PC-9 (cell line): ENCODE data around the gene QPCT. TPM values are rescaled to one million over a fixed set of nuclear protein-coding genes. Genes with fewer than 3 reads are reported as not detected.

Source experiments
- BruUV-seq: library from RNA; stranded (reverse); fragments of 400-500 nt; replicated peaks from 2 replicates; lab custom pipeline; 2021; lab: Mats Ljungman, UMichigan
- CTCF ChIA-PET: fragments of 300-600 bp; sonication (Branson Sonifier 250); formaldehyde crosslinking; loops from one replicate; lab custom pipeline; 2022; ENCODE audit warnings: antibody characterized with exemption; lab: Charles Lee
- POLR2A ChIA-PET: fragments of 300-600 bp; sonication (Branson Sonifier 250); formaldehyde crosslinking; loops from one replicate; lab custom pipeline; 2022; ENCODE audit warnings: antibody characterized with exemption; ENCODE audit not compliant: unreplicated experiment; lab: Charles Lee
- DNase-seq, 2 experiments: peaks; one replicate each; pipeline versions ENCODE4 v3.0.0 to v3.0.0-alpha.2; 2015 to 2022; ENCODE audit warnings: mixed read lengths in 1 of 2
- H2AFZ ChIP-seq: fragments of 200-600 bp; sonication (generic); 2 replicates; pipeline ENCODE4 v1.8.1; 2017; ENCODE audit warnings: antibody characterized with exemption
- H3F3A ChIP-seq: fragments of 200-600 bp; sonication (generic); 2 replicates; pipeline ENCODE4 v1.8.1; 2017; ENCODE audit warnings: antibody characterized with exemption, mild to moderate bottlenecking, low read depth; ENCODE audit not compliant: insufficient read depth
- H3K27ac ChIP-seq: fragments of 200-600 bp; sonication (generic); 2 replicates; pipeline ENCODE4 v1.6.1; 2016; ENCODE audit warnings: mixed run types
- H3K27me3 ChIP-seq: fragments of 200-600 bp; sonication (generic); 2 replicates; pipeline ENCODE4 v1.6.1; 2016; ENCODE audit warnings: low read depth, mixed run types; ENCODE audit not compliant: insufficient read depth
- H3K36me3 ChIP-seq: fragments of 200-600 bp; sonication (generic); 2 replicates; pipeline ENCODE4 v1.6.1; 2016; ENCODE audit warnings: low read depth, mixed run types
- H3K4me1 ChIP-seq: fragments of 200-600 bp; sonication (generic); replicated peaks from 2 replicates; pipeline ENCODE4 v1.6.1; 2016; ENCODE audit warnings: mixed run types; ENCODE audit not compliant: insufficient read depth
- H3K4me2 ChIP-seq: fragments of 200-600 bp; sonication (generic); 2 replicates; pipeline ENCODE4 v1.6.1; 2017; ENCODE audit warnings: mixed run types
- H3K4me3 ChIP-seq: fragments of 200-600 bp; sonication (generic); 2 replicates; pipeline ENCODE4 v1.6.1; 2016; ENCODE audit warnings: mixed run types
- H3K79me2 ChIP-seq: fragments of 200-600 bp; sonication (generic); 2 replicates; pipeline ENCODE4 v1.6.1; 2017; ENCODE audit warnings: low read depth, mixed run types
- H3K9me2 ChIP-seq: fragments of 200-600 bp; sonication (generic); 2 replicates; pipeline ENCODE4 v1.8.1; 2017; ENCODE audit warnings: mild to moderate bottlenecking; ENCODE audit not compliant: insufficient read depth
- H3K9me3 ChIP-seq: fragments of 200-600 bp; sonication (generic); 2 replicates; pipeline ENCODE4 v1.8.1; 2016; ENCODE audit warnings: low read depth; ENCODE audit not compliant: insufficient read depth
- H4K20me1 ChIP-seq: fragments of 200-600 bp; sonication (generic); 2 replicates; pipeline ENCODE4 v1.8.1; 2017; ENCODE audit not compliant: insufficient read depth
- EZH2 ChIP-seq: fragments of 200-600 bp; sonication (generic); IDR thresholded peaks from 2 replicates; pipeline ENCODE4 v1.8.0; 2017; ENCODE audit warnings: antibody characterized with exemption, low read depth
- intact Hi-C: fragments of 100-400 bp; cut with micrococcal nuclease; formaldehyde crosslinking; loops from one replicate; pipeline ENCODE4 v1.10.0; 2022; ENCODE audit not compliant: unreplicated experiment
- total RNA-seq: library from RNA; stranded (reverse); gene quantifications from 2 replicates; pipeline ENCODE4 v1.2.3, GENCODE V29; 2021
- TF ChIP-seq, protein P1 (sequence below): fragments of 200-600 bp; sonication (generic); conservative IDR thresholded peaks from 2 replicates; pipeline ENCODE4 v1.6.1; 2017; ENCODE audit warnings: mixed run types, antibody characterized with exemption, mild to moderate bottlenecking, moderate library complexity

The QPCT gene
- total RNA-seq, 1 experiment from 2014 or later: 3.0 TPM

DNA sequence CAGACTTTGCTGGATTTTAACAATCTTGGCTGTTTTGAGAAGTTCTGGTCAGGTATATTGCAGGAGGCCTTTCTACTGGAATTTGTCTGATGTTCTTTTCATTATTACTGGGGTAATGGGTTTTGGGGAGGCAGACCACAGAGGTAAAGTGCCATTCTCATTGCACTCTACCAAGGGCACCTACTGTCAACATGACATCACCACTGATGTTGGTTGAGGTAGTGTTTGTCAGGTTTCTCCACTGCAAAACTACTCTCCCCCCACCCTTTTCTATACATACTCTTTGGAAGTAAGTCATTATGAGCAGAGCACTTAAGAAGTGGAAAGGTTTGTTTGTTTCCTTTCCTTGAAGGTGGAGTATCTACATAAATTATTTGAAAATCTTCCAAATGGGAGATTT lies 46.8 kb upstream of the QPCT start:
- H3K36me3 ChIP-seq: no peaks in the 10 kb centered on the region
- DNase-seq: no peak
- H3K9me2 ChIP-seq: no peaks in the 10 kb centered on the region
- TF ChIP-seq, protein P1, sequence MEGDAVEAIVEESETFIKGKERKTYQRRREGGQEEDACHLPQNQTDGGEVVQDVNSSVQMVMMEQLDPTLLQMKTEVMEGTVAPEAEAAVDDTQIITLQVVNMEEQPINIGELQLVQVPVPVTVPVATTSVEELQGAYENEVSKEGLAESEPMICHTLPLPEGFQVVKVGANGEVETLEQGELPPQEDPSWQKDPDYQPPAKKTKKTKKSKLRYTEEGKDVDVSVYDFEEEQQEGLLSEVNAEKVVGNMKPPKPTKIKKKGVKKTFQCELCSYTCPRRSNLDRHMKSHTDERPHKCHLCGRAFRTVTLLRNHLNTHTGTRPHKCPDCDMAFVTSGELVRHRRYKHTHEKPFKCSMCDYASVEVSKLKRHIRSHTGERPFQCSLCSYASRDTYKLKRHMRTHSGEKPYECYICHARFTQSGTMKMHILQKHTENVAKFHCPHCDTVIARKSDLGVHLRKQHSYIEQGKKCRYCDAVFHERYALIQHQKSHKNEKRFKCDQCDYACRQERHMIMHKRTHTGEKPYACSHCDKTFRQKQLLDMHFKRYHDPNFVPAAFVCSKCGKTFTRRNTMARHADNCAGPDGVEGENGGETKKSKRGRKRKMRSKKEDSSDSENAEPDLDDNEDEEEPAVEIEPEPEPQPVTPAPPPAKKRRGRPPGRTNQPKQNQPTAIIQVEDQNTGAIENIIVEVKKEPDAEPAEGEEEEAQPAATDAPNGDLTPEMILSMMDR: no peak
- TF ChIP-seq EZH2: no peak
- H3K4me3 ChIP-seq: no peak overlapping the region
- no peak overlapping the region for H3K4me2 ChIP-seq
- H3K9me3 ChIP-seq: no peaks in the 10 kb centered on the region
- intact Hi-C loops: no loop called here
- no peaks in the 10 kb centered on the region for H3F3A ChIP-seq
- ChIA-PET CTCF (no interaction called here), POLR2A (no interaction called here)
- H3K27ac ChIP-seq: no peak overlapping the region
- H3K79me2 ChIP-seq: peaks cover 12% of the 10 kb centered on the region; the same call in 1 of the 2 replicates
- no TSS peak for BruUV-seq
- no peaks in the 10 kb centered on the region for H4K20me1 ChIP-seq
- no peaks in the 10 kb centered on the region for H3K4me1 ChIP-seq
- no peaks in the 10 kb centered on the region for H3K27me3 ChIP-seq
- H2AFZ ChIP-seq: no peak overlapping the region

DNA sequence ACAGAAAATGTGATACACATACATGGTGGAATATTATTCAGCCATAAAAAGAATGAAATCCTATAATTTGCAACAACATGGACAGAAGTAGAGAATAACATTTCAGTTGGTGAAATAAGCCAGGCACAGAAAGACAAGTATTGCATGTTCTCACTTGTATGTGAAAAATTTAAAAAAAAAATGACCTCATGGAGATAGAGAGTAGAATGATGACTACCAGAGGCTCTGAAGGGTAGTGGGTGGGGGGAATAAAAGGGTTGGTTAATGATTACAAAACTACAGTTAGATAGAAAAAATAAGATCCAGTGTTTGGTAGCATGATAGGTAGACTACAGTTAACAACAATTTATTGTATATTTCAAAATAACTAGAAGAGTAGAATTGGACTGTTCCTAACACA lies 44.3 kb upstream of the QPCT start:
- Histone ChIP-seq H3K36me3 (no peaks in the 10 kb centered on the region), H3K9me2 (no peaks in the 10 kb centered on the region), H3K4me2 (no peak overlapping the region), H3K27ac (no peak overlapping the region), H3K27me3 (no peaks in the 10 kb centered on the region), H3K9me3 (no peaks in the 10 kb centered on the region), H4K20me1 (no peaks in the 10 kb centered on the region), H2AFZ (no peak overlapping the region), H3K79me2 (peaks cover 11% of the 10 kb centered on the region; the same call in 1 of the 2 replicates), H3K4me3 (no peak overlapping the region), H3F3A (no peaks in the 10 kb centered on the region), H3K4me1 (no peaks in the 10 kb centered on the region)
- no peak for TF ChIP-seq EZH2
- TF ChIP-seq, protein P1: no peak
- CTCF ChIA-PET: no interaction called here
- POLR2A ChIA-PET: no interaction called here
- no TSS peak for BruUV-seq
- intact Hi-C loops: no loop called here
- DNase-seq: no peak

DNA sequence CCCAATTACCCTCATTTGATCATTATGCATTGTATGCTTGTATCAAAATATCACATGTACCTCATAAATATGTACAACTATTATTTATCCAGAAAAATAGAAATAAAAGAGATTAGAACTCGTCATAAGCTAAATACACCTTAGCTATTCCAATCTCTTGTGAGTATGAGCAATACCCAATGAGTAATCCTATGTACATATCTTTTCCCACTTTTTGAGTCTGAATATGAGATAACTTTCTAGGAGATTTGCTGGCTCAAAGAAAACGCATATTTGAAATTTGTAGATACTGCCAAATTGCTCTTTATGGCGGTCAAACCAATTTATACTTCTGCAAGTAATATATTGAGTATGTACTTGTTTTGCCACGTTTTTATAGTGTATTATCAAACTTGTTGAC lies 43.9 kb upstream of the QPCT start:
- H3K27ac ChIP-seq: no peak overlapping the region
- H3K79me2 ChIP-seq: peaks cover 11% of the 10 kb centered on the region; the same call in 1 of the 2 replicates
- no TSS peak for BruUV-seq
- no peak for DNase-seq
- no peak overlapping the region for H3K4me3 ChIP-seq
- no peaks in the 10 kb centered on the region for H3K9me3 ChIP-seq
- POLR2A ChIA-PET: no interaction called here
- no peaks in the 10 kb centered on the region for H4K20me1 ChIP-seq
- no peak overlapping the region for H2AFZ ChIP-seq
- intact Hi-C loops: no loop called here
- no peaks in the 10 kb centered on the region for H3K27me3 ChIP-seq
- H3K4me2 ChIP-seq: no peak overlapping the region
- H3K36me3 ChIP-seq: no peaks in the 10 kb centered on the region
- no peaks in the 10 kb centered on the region for H3F3A ChIP-seq
- no peaks in the 10 kb centered on the region for H3K9me2 ChIP-seq
- CTCF ChIA-PET: interaction anchor here (0.7 kb wide), 1 partner anchor 80 kb away, joined by 6 read pairs; no protein-coding TSS in a partner anchor
- no peak for TF ChIP-seq EZH2
- no peaks in the 10 kb centered on the region for H3K4me1 ChIP-seq

DNA sequence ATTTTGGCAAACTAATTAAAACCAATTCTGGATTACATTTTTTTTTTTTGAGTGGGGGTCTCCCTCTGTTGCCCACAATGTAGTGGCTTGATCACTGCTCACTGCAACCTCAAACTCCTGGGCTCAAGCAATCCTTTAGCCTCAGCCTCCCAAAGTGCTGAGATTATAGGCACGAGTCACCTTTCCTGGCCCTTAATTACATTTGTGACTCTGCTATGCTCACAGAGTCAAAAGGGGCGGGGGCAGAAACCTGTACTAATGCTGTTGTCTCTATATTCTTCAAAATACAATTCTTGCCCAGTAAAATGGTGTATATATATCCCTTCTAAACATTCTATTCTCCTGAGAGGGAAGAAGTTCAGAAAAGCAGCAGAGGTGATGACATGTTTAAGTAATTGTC lies 43.0 kb upstream of the QPCT start:
- TF ChIP-seq, protein P1: no peak
- TF ChIP-seq EZH2: no peak

More for the DNA sequence above, 43.0 kb upstream of the QPCT start:
- no peak overlapping the region for H3K27ac ChIP-seq
- H3K27me3 ChIP-seq: no peaks in the 10 kb centered on the region
- no peaks in the 10 kb centered on the region for H3K9me3 ChIP-seq
- H2AFZ ChIP-seq: no peak overlapping the region
- no peaks in the 10 kb centered on the region for H3K4me1 ChIP-seq
- POLR2A ChIA-PET: no interaction called here
- no peaks in the 10 kb centered on the region for H4K20me1 ChIP-seq
- H3K79me2 ChIP-seq: peaks cover 12% of the 10 kb centered on the region; the same call in 1 of the 2 replicates
- CTCF ChIA-PET: interaction anchor here (0.7 kb wide), 1 partner anchor 79 kb away, joined by 6 read pairs; no protein-coding TSS in a partner anchor
- no peak overlapping the region for H3K4me2 ChIP-seq
- intact Hi-C loops: no loop called here
- H3K4me3 ChIP-seq: no peak overlapping the region
- H3F3A ChIP-seq: no peaks in the 10 kb centered on the region
- H3K9me2 ChIP-seq: no peaks in the 10 kb centered on the region
- DNase-seq: no peak
- no peaks in the 10 kb centered on the region for H3K36me3 ChIP-seq
- BruUV-seq: no TSS peak
